IMR-90 (cell line): Measurements from ENCODE around the gene KDM6A. TPM values are rescaled to one million over a fixed set of nuclear protein-coding genes. Genes with fewer than 3 reads are reported as not detected.

ENCODE experiments used
- ATAC-seq: fragments of 200-7000 bp; cut with Tn5 transposase; 2 replicates; pipeline ENCODE4 v1.9.1; 2020; ENCODE audit warnings: low read depth, mild to moderate bottlenecking, moderate library complexity
- BruUV-seq: library from RNA; stranded (reverse); fragments of 400-500 nt; replicated peaks from 2 replicates; lab custom pipeline; 2021; lab: Mats Ljungman, UMichigan
- CTCF ChIA-PET: fragments of 300-600 bp; formaldehyde crosslinking; extraction: SDS; loops from one replicate; lab custom pipeline; 2021; ENCODE audit warnings: antibody characterized with exemption; lab: Yijun Ruan, JAX
- POLR2A ChIA-PET: fragments of 300-600 bp; sonication (Branson Sonifier 250); formaldehyde crosslinking; loops from one replicate; lab custom pipeline; 2022; ENCODE audit warnings: antibody characterized with exemption; ENCODE audit not compliant: unreplicated experiment; lab: Charles Lee
- DNase-seq: peaks from one replicate; pipeline ENCODE4 v3.0.0; 2013
- H2AFZ ChIP-seq: replicated peaks from 2 replicates; pipeline ENCODE3; 2013; ENCODE audit warnings: low read length, mild to moderate bottlenecking; ENCODE audit not compliant: poor library complexity
- H2AK5ac ChIP-seq: 2 replicates; pipeline ENCODE4 v1.6.1; 2013; ENCODE audit warnings: low read depth, low read length, inconsistent platforms
- H2AK9ac ChIP-seq: replicated peaks from 2 replicates; pipeline ENCODE3; 2013; ENCODE audit warnings: mild to moderate bottlenecking, low read depth, low read length, moderate library complexity; ENCODE audit not compliant: poor library complexity
- H2BK120ac ChIP-seq: 2 replicates; pipeline ENCODE4 v1.6.1; 2013; ENCODE audit warnings: low read depth, low read length, inconsistent platforms
- H2BK15ac ChIP-seq: 3 replicates; pipeline ENCODE4 v1.6.1; 2013; ENCODE audit warnings: low read depth, low read length, inconsistent platforms
- H2BK20ac ChIP-seq: 2 replicates; pipeline ENCODE4 v1.6.1; 2013; ENCODE audit warnings: low read depth, mild to moderate bottlenecking, inconsistent platforms, low read length, moderate library complexity
- H2BK5ac ChIP-seq: 2 replicates; pipeline ENCODE4 v1.6.1; 2013; ENCODE audit warnings: mild to moderate bottlenecking, low read depth, low read length, inconsistent platforms; ENCODE audit not compliant: poor library complexity, severe bottlenecking
- H3K14ac ChIP-seq: replicated peaks from 2 replicates; pipeline ENCODE4 v1.6.1; 2013; ENCODE audit warnings: low read depth, low read length, inconsistent platforms
- H3K18ac ChIP-seq: 2 replicates; pipeline ENCODE4 v1.6.1; 2013; ENCODE audit warnings: low read depth, low read length, control low read depth
- H3K23ac ChIP-seq: 2 replicates; pipeline ENCODE4 v1.6.1; 2013; ENCODE audit warnings: low read depth, low read length, inconsistent platforms
- H3K27ac ChIP-seq: 2 replicates; pipeline ENCODE4 v1.5.1; 2013; ENCODE audit warnings: mild to moderate bottlenecking, control low read depth, low read length; ENCODE audit not compliant: insufficient read depth
- H3K27me3 ChIP-seq: 2 replicates; pipeline ENCODE4 v1.6.1; 2013; ENCODE audit warnings: low read length; ENCODE audit not compliant: control insufficient read depth, insufficient read depth
- H3K36me3 ChIP-seq: 2 replicates; pipeline ENCODE4 v1.6.1; 2013; ENCODE audit warnings: low read length, mixed read lengths; ENCODE audit not compliant: control insufficient read depth, insufficient read depth
- H3K4ac ChIP-seq: 2 replicates; pipeline ENCODE4 v1.6.1; 2013; ENCODE audit warnings: low read depth, low read length, inconsistent platforms
- H3K4me1 ChIP-seq: 2 replicates; pipeline ENCODE4 v1.6.1; 2013; ENCODE audit warnings: low read length, mixed read lengths; ENCODE audit not compliant: control insufficient read depth, insufficient read depth
- H3K4me2 ChIP-seq: 2 replicates; pipeline ENCODE4 v1.6.1; 2013; ENCODE audit warnings: low read depth, mild to moderate bottlenecking, control low read depth, low read length, moderate library complexity
- H3K4me3 ChIP-seq: 2 replicates; pipeline ENCODE4 v1.5.1; 2013; ENCODE audit warnings: low read depth, mild to moderate bottlenecking, control low read depth, low read length, moderate library complexity; ENCODE audit not compliant: insufficient read depth
- H3K56ac ChIP-seq: 2 replicates; pipeline ENCODE4 v1.6.1; 2013; ENCODE audit warnings: low read length, inconsistent platforms; ENCODE audit not compliant: insufficient read depth; ENCODE audit errors: extremely low read depth
- H3K79me1 ChIP-seq, 2 experiments: 2 replicates each; pipeline ENCODE4 v1.6.1; 2013; ENCODE audit warnings: low read length in 2 of 2, inconsistent platforms in 1 of 2, low read depth in 1 of 2
- H3K9ac ChIP-seq: 2 replicates; pipeline ENCODE4 v1.6.1; 2013; ENCODE audit warnings: low read depth, low read length, control low read depth
- H3K9me1 ChIP-seq: 2 replicates; pipeline ENCODE4 v1.6.1; 2013; ENCODE audit warnings: low read length, inconsistent platforms; ENCODE audit not compliant: insufficient read depth
- H3K9me3 ChIP-seq: 2 replicates; pipeline ENCODE4 v1.6.1; 2013; ENCODE audit warnings: low read length; ENCODE audit not compliant: control insufficient read depth, insufficient read depth
- H4K20me1 ChIP-seq: 2 replicates; pipeline ENCODE4 v1.6.1; 2013; ENCODE audit warnings: low read length, inconsistent platforms; ENCODE audit not compliant: insufficient read depth
- H4K5ac ChIP-seq: 2 replicates; pipeline ENCODE4 v1.6.1; 2013; ENCODE audit warnings: mild to moderate bottlenecking, low read depth, low read length, control low read depth
- H4K8ac ChIP-seq, 2 experiments: 2 replicates each; pipeline ENCODE4 v1.6.1; 2013; ENCODE audit warnings: low read depth in 2 of 2, low read length in 2 of 2, control low read depth in 1 of 2, inconsistent platforms in 1 of 2
- H4K91ac ChIP-seq: 2 replicates; pipeline ENCODE4 v1.6.1; 2013; ENCODE audit warnings: low read depth, low read length, inconsistent platforms; ENCODE audit not compliant: insufficient read depth
- BHLHE40 ChIP-seq: fragments of 150-350 bp; IDR thresholded peaks from 2 replicates; pipeline ENCODE4 v1.6.1; 2016; ENCODE audit warnings: mild to moderate bottlenecking, low read depth, low read length
- CEBPB ChIP-seq: IDR thresholded peaks from 2 replicates; pipeline ENCODE4 v1.6.1; 2012; ENCODE audit warnings: low read depth, low read length, improper control_type of control experiment
- CHD1 ChIP-seq: IDR thresholded peaks from 2 replicates; pipeline ENCODE4 v1.6.1; 2012; ENCODE audit warnings: low read depth, low read length, improper control_type of control experiment
- CTCF ChIP-seq: conservative IDR thresholded peaks from 2 replicates; pipeline ENCODE4 v1.5.1; 2012; ENCODE audit warnings: mild to moderate bottlenecking, low read depth, low read length, improper control_type of control experiment
- FOS ChIP-seq: fragments of 150-350 bp; IDR thresholded peaks from 2 replicates; pipeline ENCODE4 v1.6.1; 2016; ENCODE audit warnings: low read depth, low read length
- MAFK ChIP-seq: IDR thresholded peaks from 2 replicates; pipeline ENCODE4 v1.6.1; 2012; ENCODE audit warnings: low read depth, low read length, improper control_type of control experiment
- MAZ ChIP-seq: IDR thresholded peaks from 2 replicates; pipeline ENCODE4 v1.6.1; 2012; ENCODE audit warnings: low read depth, mild to moderate bottlenecking, low read length, improper control_type of control experiment, moderate library complexity, borderline replicate concordance
- MXI1 ChIP-seq: IDR thresholded peaks from 2 replicates; pipeline ENCODE4 v1.6.1; 2012; ENCODE audit warnings: low read depth, mild to moderate bottlenecking, low read length, moderate library complexity, borderline replicate concordance
- NFE2L2 ChIP-seq: fragments of 150-350 bp; IDR thresholded peaks from 2 replicates; pipeline ENCODE4 v1.6.1; 2016; ENCODE audit warnings: low read depth, mild to moderate bottlenecking, low read length
- POLR2A ChIP-seq: IDR thresholded peaks from 2 replicates; pipeline ENCODE4 v1.6.1; 2012; ENCODE audit warnings: mild to moderate bottlenecking, low read depth, low read length
- RAD21 ChIP-seq: IDR thresholded peaks from 2 replicates; pipeline ENCODE4 v1.6.1; 2012; ENCODE audit warnings: low read length, improper control_type of control experiment
- RCOR1 ChIP-seq: IDR thresholded peaks from 2 replicates; pipeline ENCODE4 v1.6.1; 2012; ENCODE audit warnings: mild to moderate bottlenecking, low read length, improper control_type of control experiment; ENCODE audit not compliant: insufficient replicate concordance
- RFX5 ChIP-seq: IDR thresholded peaks from 2 replicates; pipeline ENCODE4 v1.8.0; 2012; ENCODE audit warnings: low read depth, mild to moderate bottlenecking, low read length, moderate library complexity
- SMC3 ChIP-seq: fragments of 150-350 bp; IDR thresholded peaks from 2 replicates; pipeline ENCODE4 v1.6.1; 2016; ENCODE audit warnings: low read depth, mild to moderate bottlenecking, antibody characterized with exemption, low read length, moderate library complexity
- USF2 ChIP-seq: fragments of 150-350 bp; IDR thresholded peaks from 2 replicates; pipeline ENCODE4 v1.6.1; 2017; ENCODE audit warnings: mild to moderate bottlenecking, antibody characterized with exemption, low read length, low read depth
- WGBS, 2 experiments: methylation state at CpG; one replicate each; pipeline versions ENCODE4 v1.1.5 to v1.1.7; 2013; ENCODE audit warnings: missing lambda C conversion rate in 2 of 2; ENCODE audit not compliant: insufficient read length in 1 of 2; ENCODE audit errors: extremely low coverage in 2 of 2; 5-methylcytosine and 5-hydroxymethylcytosine counted together
- dilution Hi-C: fragments of 300-500 bp; cut with HindIII; formaldehyde crosslinking; loops from one replicate; pipeline ENCODE4 v1.14.3; 2018; ENCODE audit warnings: low sequenced_read_pairs; ENCODE audit not compliant: unreplicated experiment
- in situ Hi-C: fragments of 300-500 bp; cut with MboI; formaldehyde crosslinking; loops from 3 replicates; pipeline ENCODE4 v1.14.3; 2019; ENCODE audit warnings: low sequenced_read_pairs, inconsistent platforms, mixed read lengths
- intact Hi-C: fragments of 100-400 bp; cut with micrococcal nuclease; formaldehyde crosslinking; loops from 2 replicates; pipeline ENCODE4 v1.10.0; 2022
- polyA plus RNA-seq, 3 experiments: library from polyadenylated mRNA; depleted of rRNA; stranded (reverse); fragments of >200 nt; gene quantifications; 2 replicates each; pipeline ENCODE4 v1.2.3, GENCODE V29; 2012; ENCODE audit warnings: low replicate concordance in 1 of 3
- total RNA-seq: library from RNA; depleted of rRNA; stranded (reverse); fragments of >200 nt; gene quantifications from 2 replicates; pipeline ENCODE4 v1.2.3, GENCODE V29; 2012
- TF ChIP-seq, protein P1 (sequence below): fragments of 150-350 bp; IDR thresholded peaks from 2 replicates; pipeline ENCODE4 v1.6.1; 2016; ENCODE audit warnings: low read depth, mild to moderate bottlenecking, low read length, moderate library complexity, borderline replicate concordance

Gene KDM6A
- total and polyA plus RNA-seq, 2 of the 4 experiments (the other 2 are of a cell fraction), result 11.7 to 24.9 TPM

GRCh38 chrX:45140812-45141211 is 267.8 kb downstream of the KDM6A start:
- H3K79me1 ChIP-seq, result no peaks in the 10 kb centered on the region
- no peak overlapping the region for H2BK15ac ChIP-seq
- H3K4me2 ChIP-seq, result no peak overlapping the region
- H3K27ac ChIP-seq, result no peak overlapping the region
- H2BK120ac ChIP-seq, result no peak overlapping the region
- H3K18ac ChIP-seq, result no peak overlapping the region
- no peak overlapping the region for H3K4me3 ChIP-seq
- H4K20me1 ChIP-seq, result no peaks in the 10 kb centered on the region
- H3K14ac ChIP-seq, result no peak overlapping the region
- H3K4me1 ChIP-seq, result no peaks in the 10 kb centered on the region
- ATAC-seq (no peak), DNase-seq (no peak)
- no peak overlapping the region for H2BK5ac ChIP-seq
- H3K56ac ChIP-seq, result no peak overlapping the region
- intact Hi-C loops, result no loop called here
- no peaks in the 10 kb centered on the region for H3K36me3 ChIP-seq
- H4K91ac ChIP-seq, result no peak overlapping the region
- no peak overlapping the region for H2AK9ac ChIP-seq
- no CpG with 5 or more reads among the region's 4 CpGs for WGBS, 2 experiments
- peaks cover 7% of the 10 kb centered on the region for H3K27me3 ChIP-seq
- no peaks in the 10 kb centered on the region for H3K9me3 ChIP-seq
- H2BK20ac ChIP-seq, result no peak overlapping the region
- H2AFZ ChIP-seq, result no peak overlapping the region
- TF ChIP-seq RAD21 (no peak), RCOR1 (no peak), BHLHE40 (no peak), CEBPB (no peak), USF2 (no peak), NFE2L2 (no peak), CTCF (no peak), RFX5 (no peak), MAFK (no peak), POLR2A (no peak), FOS (no peak), SMC3 (no peak), CHD1 (no peak), MXI1 (no peak), MAZ (no peak)
- TF ChIP-seq, protein P1, sequence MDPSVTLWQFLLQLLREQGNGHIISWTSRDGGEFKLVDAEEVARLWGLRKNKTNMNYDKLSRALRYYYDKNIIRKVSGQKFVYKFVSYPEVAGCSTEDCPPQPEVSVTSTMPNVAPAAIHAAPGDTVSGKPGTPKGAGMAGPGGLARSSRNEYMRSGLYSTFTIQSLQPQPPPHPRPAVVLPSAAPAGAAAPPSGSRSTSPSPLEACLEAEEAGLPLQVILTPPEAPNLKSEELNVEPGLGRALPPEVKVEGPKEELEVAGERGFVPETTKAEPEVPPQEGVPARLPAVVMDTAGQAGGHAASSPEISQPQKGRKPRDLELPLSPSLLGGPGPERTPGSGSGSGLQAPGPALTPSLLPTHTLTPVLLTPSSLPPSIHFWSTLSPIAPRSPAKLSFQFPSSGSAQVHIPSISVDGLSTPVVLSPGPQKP, result no peak
- no peak overlapping the region for H3K4ac ChIP-seq
- no peaks in the 10 kb centered on the region for H3K9me1 ChIP-seq
- POLR2A ChIA-PET, result no interaction called here
- CTCF ChIA-PET, result no interaction called here
- H3K9ac ChIP-seq, result no peak overlapping the region
- in situ Hi-C loops, result no loop called here
- no peak overlapping the region for H3K23ac ChIP-seq
- no TSS peak for BruUV-seq
- no peak overlapping the region for H4K8ac ChIP-seq
- no peak overlapping the region for H4K5ac ChIP-seq
- H2AK5ac ChIP-seq, result no peak overlapping the region
- dilution Hi-C loops, result no loop called here
